WTC11 (cell line): ENCODE data around the gene EVL. TPM values are rescaled to one million over a fixed set of nuclear protein-coding genes. Genes with fewer than 3 reads are reported as not detected.

ENCODE experiments used
- ATAC-seq: fragments of 200-7000 bp; cut with Tn5 transposase; 2 replicates; pipeline ENCODE4 v1.10.0; 2021; ENCODE audit warnings: mild to moderate bottlenecking, moderate library complexity
- CTCF ChIA-PET: fragments of 300-600 bp; sonication (Branson Sonifier 250); formaldehyde crosslinking; loops from one replicate; lab custom pipeline; 2021; ENCODE audit warnings: antibody characterized with exemption; lab: Charles Lee
- POLR2A ChIA-PET: fragments of 350-600 bp; sonication (Branson Sonifier 250); formaldehyde crosslinking; loops from one replicate; lab custom pipeline; 2021; ENCODE audit warnings: antibody characterized with exemption; lab: Charles Lee
- DNase-seq: peaks from one replicate; pipeline ENCODE4 v3.0.0; 2021; ENCODE audit warnings: low spot score
- H3K27ac Mint-ChIP-seq: 2 replicates; pipeline ENCODE4 v1.8.0; 2021; ENCODE audit warnings: mixed read lengths
- H3K27me3 Mint-ChIP-seq: 2 replicates; pipeline ENCODE4 v1.8.0; 2021; ENCODE audit warnings: low read depth, mild to moderate bottlenecking, moderate library complexity, mixed read lengths
- H3K36me3 Mint-ChIP-seq: 2 replicates; pipeline ENCODE4 v1.8.0; 2021; ENCODE audit warnings: mixed read lengths
- H3K4me1 Mint-ChIP-seq: 2 replicates; pipeline ENCODE4 v1.8.0; 2022; ENCODE audit warnings: mixed read lengths
- H3K4me3 Mint-ChIP-seq: 2 replicates; pipeline ENCODE4 v1.8.0; 2021; ENCODE audit warnings: mild to moderate bottlenecking, moderate library complexity, mixed read lengths
- H3K9me3 Mint-ChIP-seq: 2 replicates; pipeline ENCODE4 v1.8.0; 2021; ENCODE audit warnings: mixed read lengths
- AFF4 ChIP-seq: sonication (generic); formaldehyde crosslinking; IDR thresholded peaks from 2 replicates; pipeline ENCODE4 v1.8.1; 2023; ENCODE audit warnings: mild to moderate bottlenecking, missing genetic modification reagents, borderline replicate concordance
- CREB1 ChIP-seq: sonication (generic); formaldehyde crosslinking; IDR thresholded peaks from 2 replicates; pipeline ENCODE4 v1.8.0; 2023; ENCODE audit warnings: mild to moderate bottlenecking, missing genetic modification reagents
- CTCF ChIP-seq: fragments of 200-600 bp; IDR thresholded peaks from 2 replicates; pipeline ENCODE4 v1.8.0; 2022; ENCODE audit warnings: antibody characterized with exemption
- E2F4 ChIP-seq: sonication (generic); formaldehyde crosslinking; IDR thresholded peaks from 2 replicates; pipeline ENCODE4 v1.8.1; 2022; ENCODE audit warnings: low read depth, mild to moderate bottlenecking, moderate library complexity, missing genetic modification reagents, borderline replicate concordance
- ETV6 ChIP-seq: sonication (generic); formaldehyde crosslinking; IDR thresholded peaks from 2 replicates; pipeline ENCODE4 v1.8.1; 2022; ENCODE audit warnings: mild to moderate bottlenecking, missing genetic modification reagents
- FOXJ3 ChIP-seq: sonication (generic); formaldehyde crosslinking; IDR thresholded peaks from 2 replicates; pipeline ENCODE4 v1.9.0; 2021; ENCODE audit warnings: missing genetic modification reagents, mild to moderate bottlenecking, borderline replicate concordance
- IRF2 ChIP-seq: sonication (generic); formaldehyde crosslinking; IDR thresholded peaks from 2 replicates; pipeline ENCODE4 v1.8.0; 2022; ENCODE audit warnings: low read depth, missing genetic modification reagents, borderline replicate concordance
- JAZF1 ChIP-seq: fragments of 250-450 bp; sonication (Bioruptor Pico); IDR thresholded peaks from 2 replicates; pipeline ENCODE4 v1.9.0; 2021; ENCODE audit warnings: moderate library complexity, mild to moderate bottlenecking, inconsistent platforms
- KAT7 ChIP-seq: sonication (generic); formaldehyde crosslinking; IDR thresholded peaks from 2 replicates; pipeline ENCODE4 v1.8.1; 2023; ENCODE audit warnings: missing genetic modification reagents, mild to moderate bottlenecking, borderline replicate concordance
- MAX ChIP-seq: sonication (generic); formaldehyde crosslinking; IDR thresholded peaks from 2 replicates; pipeline ENCODE4 v1.8.0; 2022; ENCODE audit warnings: mild to moderate bottlenecking, missing genetic modification reagents
- MYBL2 ChIP-seq: sonication (generic); formaldehyde crosslinking; IDR thresholded peaks from 2 replicates; pipeline ENCODE4 v1.8.1; 2023; ENCODE audit warnings: mild to moderate bottlenecking, moderate library complexity, missing genetic modification reagents
- NFATC4 ChIP-seq: fragments of 250-450 bp; sonication (Bioruptor Pico); IDR thresholded peaks from 2 replicates; pipeline ENCODE4 v1.9.0; 2021; ENCODE audit warnings: mild to moderate bottlenecking
- NFE2L1 ChIP-seq: sonication (generic); formaldehyde crosslinking; IDR thresholded peaks from 2 replicates; pipeline ENCODE4 v1.8.1; 2023; ENCODE audit warnings: missing genetic modification reagents
- PRDM15 ChIP-seq: sonication (generic); formaldehyde crosslinking; IDR thresholded peaks from 2 replicates; pipeline ENCODE4 v1.8.0; 2022; ENCODE audit warnings: missing genetic modification reagents
- SMAD4 ChIP-seq: sonication (generic); formaldehyde crosslinking; IDR thresholded peaks from 2 replicates; pipeline ENCODE4 v1.8.0; 2022; ENCODE audit warnings: mild to moderate bottlenecking, missing genetic modification reagents
- TCF7 ChIP-seq: sonication (generic); formaldehyde crosslinking; IDR thresholded peaks from 2 replicates; pipeline ENCODE4 v1.8.0; 2022; ENCODE audit warnings: mild to moderate bottlenecking, low read depth, missing genetic modification reagents, moderate library complexity
- ZNF232 ChIP-seq: sonication (generic); formaldehyde crosslinking; IDR thresholded peaks from 2 replicates; pipeline ENCODE4 v1.8.0; 2022; ENCODE audit warnings: mild to moderate bottlenecking, missing genetic modification reagents
- total RNA-seq: library from RNA; stranded (reverse); gene quantifications from 3 replicates; pipeline ENCODE4 v1.2.3, GENCODE V29; 2021
- TF ChIP-seq, protein P1 (sequence below): sonication (generic); formaldehyde crosslinking; IDR thresholded peaks from 2 replicates; pipeline ENCODE4 v1.8.0; 2022; ENCODE audit warnings: mild to moderate bottlenecking, missing genetic modification reagents
- TF ChIP-seq, protein P2 (sequence below): sonication (generic); formaldehyde crosslinking; IDR thresholded peaks from 2 replicates; pipeline ENCODE4 v1.8.1; 2023; ENCODE audit warnings: mild to moderate bottlenecking, missing genetic modification reagents
- TF ChIP-seq, protein P3 (sequence below): fragments of 250-450 bp; sonication (Bioruptor Pico); IDR thresholded peaks from 2 replicates; pipeline ENCODE4 v1.9.0; 2021; ENCODE audit warnings: mild to moderate bottlenecking

Gene EVL
- total RNA-seq, 1 experiment from 2014 or later, result 60.8 TPM

GRCh38 chr14:100077441-100077840 lies 12.2 kb downstream of the EVL start:
- no peak for DNase-seq
- no peaks in the 10 kb centered on the region for H3K36me3 Mint-ChIP-seq
- H3K4me1 Mint-ChIP-seq, result peaks cover 37% of the 10 kb centered on the region
- H3K9me3 Mint-ChIP-seq, result no peaks in the 10 kb centered on the region; the same call in 1 of the 2 replicates
- ChIA-PET CTCF (interaction anchor here (2.3 kb wide), 1 partner anchor 25 kb away, joined by 10 read pairs; no protein-coding TSS in a partner anchor), POLR2A (no interaction called here)
- ATAC-seq, result no peak
- TF ChIP-seq IRF2 (CRISPR knock-in tag) (no peak), FOXJ3 (CRISPR knock-in tag) (no peak), NFATC4 (no peak), SMAD4 (CRISPR knock-in tag) (no peak), E2F4 (no peak), TCF7 (CRISPR knock-in tag) (no peak), JAZF1 (CRISPR knock-in tag) (no peak), ETV6 (no peak), NFE2L1 (CRISPR knock-in tag) (no peak), MYBL2 (no peak)
- TF ChIP-seq, protein P1, sequence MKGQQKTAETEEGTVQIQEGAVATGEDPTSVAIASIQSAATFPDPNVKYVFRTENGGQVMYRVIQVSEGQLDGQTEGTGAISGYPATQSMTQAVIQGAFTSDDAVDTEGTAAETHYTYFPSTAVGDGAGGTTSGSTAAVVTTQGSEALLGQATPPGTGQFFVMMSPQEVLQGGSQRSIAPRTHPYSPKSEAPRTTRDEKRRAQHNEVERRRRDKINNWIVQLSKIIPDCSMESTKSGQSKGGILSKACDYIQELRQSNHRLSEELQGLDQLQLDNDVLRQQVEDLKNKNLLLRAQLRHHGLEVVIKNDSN, result no peak
- no peak overlapping the region for H3K4me3 Mint-ChIP-seq
- no peak overlapping the region for H3K27ac Mint-ChIP-seq
- no peaks in the 10 kb centered on the region; the same call in 1 of the 2 replicates for H3K27me3 Mint-ChIP-seq

DNA sequence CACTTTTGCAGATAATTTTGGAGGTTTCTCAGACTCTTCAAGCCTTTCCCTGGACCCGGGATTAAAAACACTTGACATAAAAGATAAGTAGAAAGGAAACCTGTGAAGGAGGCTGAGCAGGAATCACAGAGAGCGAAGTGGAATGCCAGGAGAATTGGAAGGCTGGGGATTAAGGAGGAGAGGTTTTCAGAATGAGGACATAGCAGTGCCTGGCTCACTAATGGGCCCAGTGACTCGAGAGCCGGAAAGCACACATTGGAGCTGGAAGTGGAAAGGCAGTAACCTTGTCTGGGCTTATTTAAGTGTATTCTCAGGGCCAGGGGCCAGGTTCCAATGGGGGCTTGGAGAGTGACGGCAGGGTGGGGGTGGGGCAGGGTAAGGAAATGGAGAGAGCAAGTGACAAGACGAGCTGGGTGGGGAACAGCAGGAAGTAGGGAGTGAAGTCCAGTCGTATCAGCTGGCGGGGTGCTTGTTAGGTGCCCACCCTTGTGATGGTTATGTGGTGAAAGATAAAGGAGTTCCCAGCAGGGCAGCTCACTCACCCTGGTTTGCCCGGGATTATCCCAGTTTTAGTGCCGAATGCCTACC lies 13.1 kb downstream of the EVL start:
- Mint-ChIP-seq H3K36me3 (no peaks in the 10 kb centered on the region), H3K27me3 (no peaks in the 10 kb centered on the region), H3K9me3 (no peaks in the 10 kb centered on the region; the same call in 1 of the 2 replicates), H3K4me1 (peaks cover 32% of the 10 kb centered on the region), H3K27ac (peak overlapping the region; percentile 80; the same call in 1 of the 2 replicates), H3K4me3 (no peak overlapping the region)
- ChIA-PET CTCF (interaction anchor here (0.7 to 5.0 kb wide), 9 partner anchors 8 to 136 kb away, joined by 3 to 33 read pairs (median 6); no protein-coding TSS in a partner anchor), POLR2A (no interaction called here)
- DNase-seq (no peak), ATAC-seq (no peak)
- TF ChIP-seq, protein P2, sequence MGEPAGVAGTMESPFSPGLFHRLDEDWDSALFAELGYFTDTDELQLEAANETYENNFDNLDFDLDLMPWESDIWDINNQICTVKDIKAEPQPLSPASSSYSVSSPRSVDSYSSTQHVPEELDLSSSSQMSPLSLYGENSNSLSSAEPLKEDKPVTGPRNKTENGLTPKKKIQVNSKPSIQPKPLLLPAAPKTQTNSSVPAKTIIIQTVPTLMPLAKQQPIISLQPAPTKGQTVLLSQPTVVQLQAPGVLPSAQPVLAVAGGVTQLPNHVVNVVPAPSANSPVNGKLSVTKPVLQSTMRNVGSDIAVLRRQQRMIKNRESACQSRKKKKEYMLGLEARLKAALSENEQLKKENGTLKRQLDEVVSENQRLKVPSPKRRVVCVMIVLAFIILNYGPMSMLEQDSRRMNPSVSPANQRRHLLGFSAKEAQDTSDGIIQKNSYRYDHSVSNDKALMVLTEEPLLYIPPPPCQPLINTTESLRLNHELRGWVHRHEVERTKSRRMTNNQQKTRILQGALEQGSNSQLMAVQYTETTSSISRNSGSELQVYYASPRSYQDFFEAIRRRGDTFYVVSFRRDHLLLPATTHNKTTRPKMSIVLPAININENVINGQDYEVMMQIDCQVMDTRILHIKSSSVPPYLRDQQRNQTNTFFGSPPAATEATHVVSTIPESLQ (CRISPR knock-in tag), result no peak
- TF ChIP-seq PRDM15 (CRISPR knock-in tag) (no peak), MAX (CRISPR knock-in tag) (no peak), CREB1 (no peak), ZNF232 (CRISPR knock-in tag) (no peak), TCF7 (CRISPR knock-in tag) (no peak), KAT7 (CRISPR knock-in tag) (no peak), CTCF (no peak), AFF4 (CRISPR knock-in tag) (no peak)
- TF ChIP-seq, protein P3, sequence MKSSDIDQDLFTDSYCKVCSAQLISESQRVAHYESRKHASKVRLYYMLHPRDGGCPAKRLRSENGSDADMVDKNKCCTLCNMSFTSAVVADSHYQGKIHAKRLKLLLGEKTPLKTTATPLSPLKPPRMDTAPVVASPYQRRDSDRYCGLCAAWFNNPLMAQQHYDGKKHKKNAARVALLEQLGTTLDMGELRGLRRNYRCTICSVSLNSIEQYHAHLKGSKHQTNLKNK (CRISPR knock-in tag), result no peak
